Fibroblast of the aortic adventitia (primary cell): Measurements from ENCODE around the gene KLK5. TPM values are rescaled to one million over a fixed set of nuclear protein-coding genes. Genes with fewer than 3 reads are reported as not detected.
"Not testable (repeated sequence)": the region's sequence is repeated elsewhere in the genome, so short reads cannot be mapped to it uniquely, and the experiment has no call there.

Source experiments
- DNase-seq: peaks from one replicate; pipeline ENCODE4 v3.0.0-alpha.2; 2010; ENCODE audit warnings: low read depth
- H3K4me3 ChIP-seq: 2 replicates; pipeline ENCODE4 v1.5.1; 2011; ENCODE audit warnings: low read depth, mild to moderate bottlenecking, control low read depth, low read length, moderate library complexity
- CTCF ChIP-seq: IDR thresholded peaks from 2 replicates; pipeline ENCODE4 v1.5.1; 2011; ENCODE audit warnings: mild to moderate bottlenecking, low read length, control low read depth, inconsistent platforms; ENCODE audit not compliant: insufficient read depth
- total RNA-seq: library from RNA; depleted of rRNA; stranded (reverse); fragments of >200 nt; gene quantifications from 2 replicates; pipeline ENCODE4 v1.2.3, GENCODE V29; 2012; ENCODE audit warnings: low replicate concordance

KLK5 gene
- total RNA-seq, 1 donor, result 0.99 TPM

GRCh38 chr19:50994129-50994528 is 41.3 kb upstream of the KLK5 start:
- TF ChIP-seq CTCF, result no peak
- H3K4me3 ChIP-seq, result no peak overlapping the region
- no peak for DNase-seq

- H3K4me3 ChIP-seq, result no peak overlapping the region
- no peak for TF ChIP-seq CTCF
- DNase-seq, result no peak
Observed at GRCh38 chr19:50992666-50993035, 39.8 kb upstream of the KLK5 start.

- not testable (repeated sequence) for H3K4me3 ChIP-seq, DNase-seq
Observed at GRCh38 chr19:50984416-50984815, 31.6 kb upstream of the KLK5 start.

- TF ChIP-seq CTCF, result no peak
- no peak within 1 kb of the TSS for H3K4me3 ChIP-seq
- DNase-seq, result no peak
Observed at GRCh38 chr19:50983625-50984292, 30.9 kb upstream of the KLK5 start, which contains the start of gene KLK7. Gene KLK7, minus strand, starts transcription at chr19:50983917. Its CDS starts 1,518 bp downstream, at chr19:50982399.

- no peak for DNase-seq
- H3K4me3 ChIP-seq, result no peak overlapping the region
- TF ChIP-seq CTCF, result no peak
Observed at GRCh38 chr19:50982186-50982585, 29.3 kb upstream of the KLK5 start.

- no peak overlapping the region for H3K4me3 ChIP-seq
- no peak for TF ChIP-seq CTCF
- no peak for DNase-seq
Observed at GRCh38 chr19:50981587-50982146, 28.8 kb upstream of the KLK5 start.

GRCh38 chr19:50980208-50980607 is 27.4 kb upstream of the KLK5 start:
- H3K4me3 ChIP-seq, result no peak overlapping the region
- no peak for DNase-seq
- TF ChIP-seq CTCF, result no peak
